Stimulated activated CD8-positive, alpha-beta memory T cell treated with anti-CD3 and anti-CD28 coated beads, Interleukin-7, amount 100 ng/mL, for 24 hours (primary cell): ENCODE results near the gene SNX6.
"Not testable (repeated sequence)": the region's sequence is repeated elsewhere in the genome, so short reads cannot be mapped to it uniquely, and the experiment has no call there.

ENCODE experiments used
- DNase-seq: peaks from one replicate; pipeline ENCODE4 v3.0.0-alpha.2; 2020; ENCODE audit warnings: low read depth

The SNX6 gene

DNA sequence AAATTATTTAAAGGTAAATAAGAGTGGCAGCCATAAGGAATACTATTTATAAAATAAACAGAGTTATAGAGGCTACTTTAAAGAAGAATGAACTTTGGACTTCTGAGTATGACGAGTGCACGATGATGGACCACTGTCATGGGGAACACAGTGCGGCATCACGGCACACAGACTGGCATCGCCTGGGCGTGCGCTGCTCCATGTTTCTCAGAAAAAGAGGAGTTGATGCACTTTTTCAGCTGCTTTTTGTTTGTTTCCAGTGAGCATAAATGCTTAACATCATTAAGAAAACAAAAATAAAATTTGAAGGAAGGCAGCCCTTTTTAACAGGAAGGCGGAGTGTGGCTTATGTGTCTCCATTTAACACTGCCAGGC lies 67.2 kb downstream of the SNX6 start:
- DNase-seq, result no peak

DNA sequence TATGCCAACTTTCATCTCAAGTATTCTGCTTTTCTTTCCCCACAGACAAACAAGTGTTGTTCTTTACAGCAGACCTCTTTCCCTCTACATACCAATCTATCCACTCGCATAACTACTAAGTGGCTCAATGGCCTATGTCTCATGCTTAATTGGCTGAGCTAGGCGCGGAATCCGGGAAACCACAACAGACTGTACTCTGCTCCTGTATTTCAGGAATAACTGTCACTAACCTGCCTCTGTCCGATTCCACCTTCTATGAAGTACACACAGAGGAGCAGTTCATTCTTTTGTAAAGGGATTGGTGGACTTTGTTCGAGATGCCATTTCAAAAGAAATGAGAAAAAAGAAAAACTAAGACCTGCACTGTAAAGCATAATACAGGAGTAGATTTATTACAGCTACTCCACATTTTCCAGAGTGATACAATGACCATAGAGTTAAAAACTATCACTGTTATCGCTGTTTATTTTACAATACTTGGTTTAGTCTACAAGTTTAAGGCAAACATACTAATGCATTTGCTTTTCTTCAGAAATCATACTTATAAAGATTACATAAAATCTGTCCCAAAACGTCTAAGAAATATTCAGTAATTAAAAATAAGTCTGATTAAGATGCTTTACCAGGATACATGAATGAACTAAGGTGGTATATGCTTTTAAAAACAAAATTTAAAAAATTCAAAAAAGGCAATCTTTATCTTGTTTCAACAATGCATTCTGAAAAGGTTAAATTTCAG lies 67.7 kb downstream of the SNX6 start:
- not testable (repeated sequence) for DNase-seq

DNA sequence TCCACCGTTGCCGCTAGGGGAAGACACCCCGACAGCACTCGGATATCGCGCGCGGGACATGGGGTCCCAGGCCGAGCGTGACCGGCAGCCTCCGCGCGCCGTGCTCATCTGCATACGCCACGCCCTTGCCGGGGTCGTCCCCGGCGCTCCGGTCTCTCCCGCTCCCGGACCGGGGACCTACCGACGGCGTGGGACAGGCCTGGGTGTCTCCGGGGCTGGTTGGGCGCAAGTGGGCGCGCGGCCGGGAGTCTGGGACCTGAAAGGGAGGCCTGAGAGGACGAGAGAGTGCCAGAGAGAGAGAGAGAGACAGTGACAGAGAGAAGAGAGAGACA lies 73.5 kb downstream of the SNX6 start:
- DNase-seq, result not testable (repeated sequence)

DNA sequence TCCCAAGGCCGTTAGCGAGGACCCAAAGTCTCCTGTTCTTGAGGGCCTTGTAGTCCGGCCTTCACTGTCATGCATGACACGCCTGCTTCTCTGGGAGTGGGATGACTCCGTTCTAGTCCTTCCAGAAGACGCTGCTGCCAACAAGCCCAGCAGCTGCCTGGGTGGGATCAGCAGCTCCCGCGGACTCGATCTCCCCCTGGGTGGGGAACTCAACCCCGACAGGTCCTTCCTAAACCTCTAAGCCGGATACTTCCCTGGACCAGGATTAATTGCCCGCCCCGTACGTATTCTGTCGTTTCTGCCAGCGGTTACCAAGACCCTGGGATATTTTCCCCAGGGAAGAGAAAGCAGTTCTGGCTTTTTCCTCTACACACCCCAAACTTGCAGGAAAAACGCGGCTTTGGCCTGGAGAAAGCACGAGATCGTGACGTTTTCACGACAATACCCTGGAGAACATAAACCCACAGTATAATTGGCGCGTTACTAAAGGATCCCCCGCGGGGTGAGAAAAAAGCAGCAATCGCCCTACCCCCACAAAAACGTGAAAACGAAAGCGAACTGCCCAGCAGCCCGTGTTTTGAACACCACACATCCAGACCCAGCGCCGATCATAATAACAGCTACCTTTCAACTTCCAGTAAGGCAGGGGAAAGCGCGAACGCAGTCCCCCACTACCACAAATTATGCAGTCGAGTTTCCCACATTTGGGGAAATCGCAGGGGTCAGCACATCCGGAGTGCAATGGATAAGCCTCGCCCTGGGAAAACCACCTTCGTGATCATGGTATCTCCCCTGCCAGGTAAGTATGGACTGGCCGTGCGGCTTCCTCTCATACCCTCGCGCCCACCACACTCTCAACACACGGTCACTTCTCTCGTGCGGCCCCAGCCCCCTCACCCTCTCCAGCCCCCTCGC lies 74.1 kb downstream of the SNX6 start:
- DNase-seq, result not testable (repeated sequence)

DNA sequence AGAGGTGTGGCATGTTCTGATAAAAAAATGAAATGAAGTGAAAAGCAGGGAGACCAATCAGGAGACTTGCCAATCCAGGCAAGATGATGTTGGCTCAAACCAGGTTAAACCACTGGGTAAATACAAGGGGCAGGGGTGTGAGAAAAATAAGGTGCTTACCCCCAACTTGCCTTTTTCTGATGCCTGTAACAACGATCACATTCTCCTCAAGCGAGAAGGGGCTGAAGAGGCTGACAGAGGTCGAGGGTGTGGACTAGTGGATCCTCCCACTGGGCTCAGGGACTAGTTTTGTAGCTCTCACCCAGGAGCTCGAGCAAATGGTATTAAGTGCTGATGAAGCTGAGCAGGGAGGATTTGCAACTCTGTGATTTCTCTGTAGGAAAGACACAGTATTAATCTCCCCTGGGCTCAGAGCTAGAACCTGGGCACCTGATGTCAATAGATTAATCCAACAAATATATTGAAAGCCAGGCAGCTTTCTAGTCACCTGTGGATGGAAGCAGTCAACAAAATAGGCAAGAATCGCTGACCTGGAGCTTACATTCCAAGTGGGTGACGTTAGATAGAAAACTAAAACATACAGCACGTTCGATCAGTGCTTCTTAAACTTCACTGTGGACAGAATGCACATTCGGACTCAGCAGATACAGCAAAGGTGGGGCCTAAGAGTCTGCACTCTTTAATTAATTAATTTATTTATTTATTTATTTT lies 75.3 kb downstream of the SNX6 start:
- no peak for DNase-seq

DNA sequence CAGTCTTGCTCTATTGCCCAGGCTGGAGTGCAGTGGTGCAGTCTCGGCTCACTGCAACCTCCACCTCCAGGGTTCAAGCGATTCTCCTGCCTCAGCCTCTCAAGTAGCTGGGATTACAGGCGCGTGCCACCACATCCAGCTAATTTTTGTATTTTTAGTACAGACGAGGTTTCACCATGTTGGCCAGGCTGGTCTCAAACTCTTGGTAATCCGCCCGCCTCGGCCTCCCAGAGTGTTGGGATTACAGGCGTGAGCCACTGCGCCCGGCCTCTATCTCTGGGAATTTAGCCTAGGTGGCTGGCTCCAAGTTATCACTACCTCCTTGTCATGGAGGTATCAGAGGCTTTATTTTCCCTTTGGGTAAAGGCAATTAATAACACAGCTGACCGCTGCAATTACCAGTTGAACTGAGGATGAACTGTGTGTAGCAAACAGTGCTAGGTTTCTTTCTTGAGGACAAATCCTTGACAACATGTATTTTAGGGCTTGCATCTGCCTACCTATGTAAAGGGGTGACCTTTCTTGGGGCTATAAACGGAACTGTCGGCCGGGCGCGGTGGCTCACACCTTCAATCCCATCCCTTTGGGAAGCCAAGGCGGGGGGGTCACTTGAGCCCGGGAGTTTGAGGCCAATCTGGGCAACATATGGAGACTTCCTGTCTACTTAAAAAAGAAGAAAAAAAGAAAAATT lies 80.5 kb downstream of the SNX6 start:
- DNase-seq, result not testable (repeated sequence)

DNA sequence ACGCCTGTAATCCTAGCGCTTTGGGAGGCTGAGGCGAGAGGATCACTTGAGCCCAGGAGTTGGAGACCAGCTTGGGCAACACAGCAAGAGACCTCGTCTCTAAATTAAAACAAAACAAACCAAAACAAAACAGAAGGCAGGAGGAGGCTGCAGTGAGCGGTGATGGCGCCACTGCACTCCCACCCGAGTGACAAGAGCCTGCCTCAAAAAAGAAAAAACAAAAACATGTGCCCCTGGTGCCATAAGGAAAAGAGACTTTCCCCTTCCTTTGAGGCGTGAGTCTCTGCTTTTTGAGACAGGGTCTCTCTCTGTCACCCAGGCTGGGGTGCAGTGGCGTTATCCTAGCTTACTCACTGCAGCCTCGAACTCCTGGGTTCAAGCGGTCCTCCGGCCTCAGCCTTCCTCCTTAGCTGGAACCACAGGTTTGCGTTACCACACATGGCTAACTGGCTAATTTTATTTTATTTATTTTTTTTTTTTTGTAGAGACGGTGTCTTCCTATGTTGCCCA lies 81.4 kb downstream of the SNX6 start:
- no peak for DNase-seq

DNA sequence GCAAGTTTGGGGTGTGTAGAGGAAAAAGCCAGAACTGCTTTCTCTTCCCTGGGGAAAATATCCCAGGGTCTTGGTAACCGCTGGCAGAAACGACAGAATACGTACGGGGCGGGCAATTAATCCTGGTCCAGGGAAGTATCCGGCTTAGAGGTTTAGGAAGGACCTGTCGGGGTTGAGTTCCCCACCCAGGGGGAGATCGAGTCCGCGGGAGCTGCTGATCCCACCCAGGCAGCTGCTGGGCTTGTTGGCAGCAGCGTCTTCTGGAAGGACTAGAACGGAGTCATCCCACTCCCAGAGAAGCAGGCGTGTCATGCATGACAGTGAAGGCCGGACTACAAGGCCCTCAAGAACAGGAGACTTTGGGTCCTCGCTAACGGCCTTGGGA lies 82.8 kb downstream of the SNX6 start:
- DNase-seq, result not testable (repeated sequence)

DNA sequence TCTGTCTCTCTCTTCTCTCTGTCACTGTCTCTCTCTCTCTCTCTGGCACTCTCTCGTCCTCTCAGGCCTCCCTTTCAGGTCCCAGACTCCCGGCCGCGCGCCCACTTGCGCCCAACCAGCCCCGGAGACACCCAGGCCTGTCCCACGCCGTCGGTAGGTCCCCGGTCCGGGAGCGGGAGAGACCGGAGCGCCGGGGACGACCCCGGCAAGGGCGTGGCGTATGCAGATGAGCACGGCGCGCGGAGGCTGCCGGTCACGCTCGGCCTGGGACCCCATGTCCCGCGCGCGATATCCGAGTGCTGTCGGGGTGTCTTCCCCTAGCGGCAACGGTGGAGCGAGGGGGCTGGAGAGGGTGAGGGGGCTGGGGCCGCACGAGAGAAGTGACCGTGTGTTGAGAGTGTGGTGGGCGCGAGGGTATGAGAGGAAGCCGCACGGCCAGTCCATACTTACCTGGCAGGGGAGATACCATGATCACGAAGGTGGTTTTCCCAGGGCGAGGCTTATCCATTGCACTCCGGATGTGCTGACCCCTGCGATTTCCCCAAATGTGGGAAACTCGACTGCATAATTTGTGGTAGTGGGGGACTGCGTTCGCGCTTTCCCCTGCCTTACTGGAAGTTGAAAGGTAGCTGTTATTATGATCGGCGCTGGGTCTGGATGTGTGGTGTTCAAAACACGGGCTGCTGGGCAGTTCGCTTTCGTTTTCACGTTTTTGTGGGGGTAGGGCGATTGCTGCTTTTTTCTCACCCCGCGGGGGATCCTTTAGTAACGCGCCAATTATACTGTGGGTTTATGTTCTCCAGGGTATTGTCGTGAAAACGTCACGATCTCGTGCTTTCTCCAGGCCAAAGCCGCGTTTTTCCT lies 83.4 kb downstream of the SNX6 start:
- not testable (repeated sequence) for DNase-seq

DNA sequence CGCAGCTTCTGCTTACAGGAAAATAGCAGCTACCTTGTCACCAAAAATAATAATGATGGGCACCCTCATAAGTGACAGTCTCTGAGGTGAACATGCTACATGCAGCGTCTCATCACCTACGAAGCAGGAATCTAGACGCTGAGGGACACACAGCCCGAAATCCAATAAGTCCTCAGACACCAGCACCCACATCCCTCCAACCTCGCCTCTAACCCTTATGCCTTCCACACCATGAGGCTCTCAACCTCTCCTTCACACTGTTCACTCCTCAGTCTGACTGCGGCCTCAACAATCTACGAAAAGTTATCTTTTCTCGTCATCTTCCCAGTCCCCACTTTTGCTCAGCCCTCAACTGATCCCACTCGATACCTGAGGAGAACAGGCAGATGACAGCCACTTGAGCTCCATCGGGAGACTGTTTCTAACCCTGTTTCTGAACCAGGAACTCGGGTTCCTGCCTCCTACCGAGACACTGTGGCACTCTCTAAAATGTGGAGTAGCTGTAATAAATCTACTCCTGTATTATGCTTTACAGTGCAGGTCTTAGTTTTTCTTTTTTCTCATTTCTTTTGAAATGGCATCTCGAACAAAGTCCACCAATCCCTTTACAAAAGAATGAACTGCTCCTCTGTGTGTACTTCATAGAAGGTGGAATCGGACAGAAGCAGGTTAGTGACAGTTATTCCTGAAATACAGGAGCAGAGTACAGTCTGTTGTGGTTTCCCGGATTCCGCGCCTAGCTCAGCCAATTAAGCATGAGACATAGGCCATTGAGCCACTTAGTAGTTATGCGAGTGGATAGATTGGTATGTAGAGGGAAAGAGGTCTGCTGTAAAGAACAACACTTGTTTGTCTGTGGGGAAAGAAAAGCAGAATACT lies 89.5 kb downstream of the SNX6 start:
- DNase-seq, result not testable (repeated sequence)

DNA sequence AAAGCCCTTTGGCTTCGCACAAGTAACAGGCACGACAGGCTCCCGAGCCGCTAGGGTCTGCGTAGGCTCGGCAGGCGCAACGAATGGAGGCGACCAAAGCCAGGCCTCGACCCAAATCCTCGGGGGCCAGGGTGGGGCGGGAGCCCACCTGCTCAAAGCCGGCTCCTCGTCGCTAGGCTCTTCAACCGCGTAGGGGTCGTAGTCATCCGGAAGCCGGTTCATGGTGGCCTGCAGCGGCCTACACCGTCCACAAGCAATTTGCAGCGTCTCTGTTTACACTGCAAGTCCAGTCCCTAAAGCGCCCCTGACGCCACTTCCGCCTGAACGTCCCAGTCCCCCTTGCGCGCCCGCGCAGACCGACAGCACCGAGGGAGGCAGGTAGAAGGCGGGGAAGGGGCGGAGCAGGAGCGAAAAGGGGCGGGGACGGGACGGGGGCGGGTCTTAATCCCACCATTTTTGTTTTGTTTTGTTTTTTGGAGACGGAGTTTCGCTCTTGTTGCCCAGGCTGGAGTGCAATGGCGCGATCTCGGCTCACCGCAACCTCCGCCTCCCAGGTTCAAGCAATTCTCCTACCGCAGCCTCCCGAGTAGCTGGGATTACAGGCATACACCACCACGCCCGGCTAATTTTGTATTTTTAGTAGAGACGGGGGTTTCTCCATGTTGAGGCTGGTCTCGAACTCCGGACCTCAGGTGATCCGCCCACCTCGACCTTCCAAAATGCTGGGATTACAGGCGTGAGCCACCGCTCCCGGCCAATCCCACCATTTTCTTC lies 90.4 kb downstream of the SNX6 start, which contains the start of gene EAPP:
Gene EAPP (minus strand): TSS at position 295 of the 774 bp plus-strand sequence. CDS start 73 bp downstream, at position 222.
- DNase-seq, result peak; percentile 87

DNA sequence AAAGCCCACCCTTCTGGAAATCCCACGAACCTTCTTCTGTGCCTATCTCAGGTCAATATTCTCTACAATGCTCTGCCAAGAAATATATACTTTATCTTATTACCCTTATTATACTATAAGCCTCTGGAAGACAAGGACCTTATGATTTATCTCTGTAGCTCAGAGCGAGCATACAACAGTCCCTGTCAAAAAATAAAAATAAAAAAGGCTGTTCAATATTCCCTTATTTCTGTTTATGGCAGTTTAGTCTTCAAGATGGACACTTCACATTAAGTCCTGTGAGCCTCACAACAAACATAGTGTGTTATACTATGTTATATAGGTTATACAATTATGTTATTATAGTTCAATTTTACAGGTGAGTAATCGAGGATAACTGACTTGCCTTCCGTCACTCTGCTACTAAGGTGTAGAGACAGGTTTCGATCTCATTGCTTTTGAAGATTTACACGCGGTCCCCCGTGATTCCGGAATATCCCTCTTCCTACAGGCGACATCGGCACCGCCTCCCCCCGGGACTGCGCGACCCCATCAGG lies 91.0 kb downstream of the SNX6 start:
- no peak for DNase-seq

DNA sequence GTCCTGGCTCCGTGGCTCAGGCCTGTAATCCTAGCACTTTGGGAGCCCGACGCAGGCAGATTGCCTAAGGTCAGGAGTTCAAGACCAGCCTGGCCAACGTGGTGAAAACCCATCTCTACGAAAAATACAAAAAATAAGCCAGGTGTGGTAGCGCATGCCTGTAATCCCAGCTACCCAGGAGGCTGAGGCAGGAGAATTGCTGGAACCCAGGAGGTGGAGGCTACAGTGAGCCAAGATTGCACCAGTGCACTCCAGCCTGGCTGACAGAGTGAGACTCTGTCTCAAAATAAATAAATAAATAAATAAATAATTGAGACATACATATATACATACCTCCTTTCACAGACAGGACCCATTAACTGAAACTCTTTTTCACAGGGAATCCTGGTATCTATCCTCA lies 91.9 kb downstream of the SNX6 start:
- DNase-seq, result not testable (repeated sequence)

DNA sequence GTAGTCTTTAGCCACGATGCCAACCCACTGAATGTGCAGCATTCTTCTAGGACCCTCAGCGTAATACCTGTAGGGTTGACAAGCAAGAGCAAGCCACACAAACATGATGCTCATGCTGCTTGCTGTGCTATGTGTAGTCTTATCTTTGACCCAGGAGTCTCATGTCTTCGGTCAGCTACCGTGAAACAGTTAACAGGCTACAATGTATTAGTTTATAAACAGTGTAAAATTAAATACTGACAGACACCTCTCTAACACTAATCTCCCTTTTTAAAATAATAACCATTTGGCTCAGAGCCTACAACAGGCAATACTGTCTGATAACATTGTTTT lies 92.3 kb downstream of the SNX6 start:
- DNase-seq, result no peak

DNA sequence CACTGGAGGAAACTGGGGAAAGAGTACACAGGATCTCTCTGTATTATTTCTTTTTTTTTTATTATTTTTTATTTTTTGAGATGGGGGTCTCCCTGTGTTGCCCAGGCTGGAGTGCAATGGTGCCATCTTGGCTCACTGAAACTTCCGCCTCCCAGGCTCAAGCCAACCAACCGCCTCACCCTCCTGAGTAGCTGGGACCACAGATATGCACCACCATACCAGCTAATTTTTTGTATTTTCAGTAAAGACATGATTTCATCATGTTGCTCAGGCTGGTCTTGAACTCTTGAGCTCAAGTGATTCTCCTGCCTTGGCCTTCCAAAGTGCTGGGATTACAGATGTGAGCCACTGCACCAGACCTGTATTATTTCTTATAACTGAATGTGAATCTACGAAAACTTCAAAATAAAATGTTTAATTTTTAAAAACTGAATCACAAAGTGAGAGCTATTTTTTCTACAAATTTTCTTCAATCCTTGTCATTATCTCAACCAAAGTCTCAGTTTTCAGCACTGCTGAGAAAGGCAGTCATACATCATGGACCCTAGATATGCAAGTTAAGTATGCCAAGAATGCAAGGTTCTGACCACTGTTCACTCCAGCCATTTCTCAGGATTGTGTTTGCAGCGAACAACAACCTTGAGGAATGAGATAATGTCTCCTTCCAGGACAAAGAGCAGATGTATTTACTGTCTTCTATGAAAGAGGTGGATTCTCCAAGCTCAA lies 92.8 kb downstream of the SNX6 start:
- no peak for DNase-seq

DNA sequence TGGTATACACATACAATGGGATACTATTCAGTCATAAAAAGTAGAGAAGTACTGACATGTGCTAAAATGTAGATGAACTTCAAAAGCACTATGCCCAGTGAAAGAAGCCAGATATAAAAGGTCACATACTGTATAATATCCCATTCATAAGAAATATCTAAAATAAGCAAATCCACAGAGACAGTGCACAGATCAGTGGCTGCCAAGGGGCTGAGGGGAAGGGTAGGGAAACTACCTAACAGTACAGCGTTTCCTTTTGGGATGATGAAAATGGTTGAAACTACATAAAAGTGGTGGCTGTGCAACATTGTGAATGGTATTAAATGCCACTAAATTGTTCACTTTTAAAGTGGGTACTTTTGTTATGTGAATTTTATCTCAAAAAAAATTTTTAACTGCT lies 102.4 kb downstream of the SNX6 start:
- no peak for DNase-seq

DNA sequence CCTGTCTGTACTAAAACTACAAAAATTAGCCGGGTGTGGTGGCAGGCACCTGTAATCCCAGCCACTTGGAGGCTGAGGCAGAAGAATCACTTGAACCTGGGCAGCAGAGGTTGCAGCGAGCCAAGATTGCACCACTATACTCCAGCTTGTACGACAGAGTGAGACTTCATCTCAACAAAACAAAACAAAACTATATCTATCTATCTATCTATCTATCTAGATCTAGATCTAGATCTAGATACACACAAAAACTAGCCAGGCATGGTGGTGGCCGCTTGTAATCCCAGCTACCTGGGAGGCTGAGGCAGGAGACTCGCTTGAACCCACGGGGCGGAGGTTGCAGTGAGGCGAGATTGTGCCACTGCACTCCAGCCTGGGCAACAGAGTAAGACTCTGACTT lies 105.7 kb downstream of the SNX6 start:
- not testable (repeated sequence) for DNase-seq

DNA sequence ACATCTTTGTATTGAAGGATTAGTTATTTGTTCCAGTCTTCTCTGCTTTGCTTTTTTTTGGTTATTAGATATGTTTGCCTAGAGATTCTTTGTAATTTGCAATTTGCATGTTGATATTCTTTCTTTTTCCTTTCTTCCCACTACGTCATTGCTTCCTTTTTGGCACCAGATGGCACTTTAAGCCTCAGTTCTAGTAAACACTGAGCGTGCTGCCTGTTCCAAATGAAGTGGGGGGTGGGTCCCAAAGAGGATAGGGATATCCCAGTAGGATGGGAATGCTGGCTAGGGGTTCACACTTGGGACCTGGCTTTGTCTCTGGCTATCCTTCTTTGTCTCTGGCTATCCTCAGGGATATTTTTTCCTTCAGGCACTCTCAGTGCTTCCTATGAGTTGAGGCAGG lies 107.5 kb downstream of the SNX6 start:
- no peak for DNase-seq
